Measurements from ENCODE around the gene MYLIP.
A peak's percentile ranks its signal among the peaks of the same experiment; 100 is the strongest.

MYLIP gene

DNA sequence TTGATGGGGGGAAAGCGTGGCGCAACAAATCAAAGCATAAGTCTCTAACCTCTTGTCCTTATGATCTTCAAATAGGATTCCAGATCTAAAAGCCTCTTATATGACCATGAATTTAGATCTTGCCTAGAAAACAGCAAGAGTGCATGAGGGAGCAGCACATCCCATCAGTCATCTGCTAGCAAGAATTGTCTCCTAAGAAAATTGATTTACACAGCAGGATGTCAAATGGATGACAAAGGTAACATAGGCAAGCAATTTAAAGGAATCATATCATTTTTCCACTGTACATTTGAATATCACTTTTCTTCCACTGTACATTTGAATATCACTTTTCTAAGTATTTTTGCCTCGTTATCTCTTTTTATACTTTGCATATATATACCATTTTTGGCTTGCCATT is 7.5 kb upstream of the MYLIP start:
- H3K36me3 ChIP-seq (ENCODE audit: insufficient read depth, low read length), result no peaks in the 10 kb centered on the region
- H3K9me3 ChIP-seq (ENCODE audit: low read length), result peaks cover 3% of the 10 kb centered on the region
- H3K4me1 ChIP-seq (ENCODE audit: insufficient read depth, low read length), result no peaks in the 10 kb centered on the region
- H3K27me3 ChIP-seq (ENCODE audit: insufficient read depth, low read length), result peaks cover 15% of the 10 kb centered on the region
- H2AFZ ChIP-seq (ENCODE audit: low read depth, low read length), result no peak overlapping the region
- H3K4me3 ChIP-seq (ENCODE audit: low read length), result no peak overlapping the region

DNA sequence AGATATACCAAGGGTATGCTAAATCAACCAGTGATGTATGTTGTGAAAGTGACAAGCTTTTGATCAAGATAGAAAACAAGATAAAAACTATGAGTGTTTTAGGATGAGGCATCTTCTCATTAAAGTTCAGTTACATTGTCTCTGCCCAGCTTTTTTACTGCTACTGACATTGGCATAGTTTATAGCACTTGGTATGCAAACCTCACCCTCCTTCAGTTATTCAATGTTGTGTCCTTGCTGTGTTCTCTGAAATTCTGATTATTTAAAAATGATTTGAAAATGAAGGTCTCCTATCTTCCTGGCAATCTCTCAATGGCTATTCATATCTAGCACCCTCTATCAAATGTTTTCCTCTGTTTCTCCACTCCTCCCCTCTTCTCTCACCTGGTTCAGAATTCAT is 6.7 kb upstream of the MYLIP start:
- H2AFZ ChIP-seq (ENCODE audit: low read depth, low read length), result no peak overlapping the region
- H3K9me3 ChIP-seq (ENCODE audit: low read length), result peaks cover 3% of the 10 kb centered on the region
- H3K4me3 ChIP-seq (ENCODE audit: low read length), result no peak overlapping the region
- no peaks in the 10 kb centered on the region for H3K36me3 ChIP-seq (ENCODE audit: insufficient read depth, low read length)
- no peaks in the 10 kb centered on the region for H3K4me1 ChIP-seq (ENCODE audit: insufficient read depth, low read length)
- H3K27me3 ChIP-seq (ENCODE audit: insufficient read depth, low read length), result peaks cover 20% of the 10 kb centered on the region

DNA sequence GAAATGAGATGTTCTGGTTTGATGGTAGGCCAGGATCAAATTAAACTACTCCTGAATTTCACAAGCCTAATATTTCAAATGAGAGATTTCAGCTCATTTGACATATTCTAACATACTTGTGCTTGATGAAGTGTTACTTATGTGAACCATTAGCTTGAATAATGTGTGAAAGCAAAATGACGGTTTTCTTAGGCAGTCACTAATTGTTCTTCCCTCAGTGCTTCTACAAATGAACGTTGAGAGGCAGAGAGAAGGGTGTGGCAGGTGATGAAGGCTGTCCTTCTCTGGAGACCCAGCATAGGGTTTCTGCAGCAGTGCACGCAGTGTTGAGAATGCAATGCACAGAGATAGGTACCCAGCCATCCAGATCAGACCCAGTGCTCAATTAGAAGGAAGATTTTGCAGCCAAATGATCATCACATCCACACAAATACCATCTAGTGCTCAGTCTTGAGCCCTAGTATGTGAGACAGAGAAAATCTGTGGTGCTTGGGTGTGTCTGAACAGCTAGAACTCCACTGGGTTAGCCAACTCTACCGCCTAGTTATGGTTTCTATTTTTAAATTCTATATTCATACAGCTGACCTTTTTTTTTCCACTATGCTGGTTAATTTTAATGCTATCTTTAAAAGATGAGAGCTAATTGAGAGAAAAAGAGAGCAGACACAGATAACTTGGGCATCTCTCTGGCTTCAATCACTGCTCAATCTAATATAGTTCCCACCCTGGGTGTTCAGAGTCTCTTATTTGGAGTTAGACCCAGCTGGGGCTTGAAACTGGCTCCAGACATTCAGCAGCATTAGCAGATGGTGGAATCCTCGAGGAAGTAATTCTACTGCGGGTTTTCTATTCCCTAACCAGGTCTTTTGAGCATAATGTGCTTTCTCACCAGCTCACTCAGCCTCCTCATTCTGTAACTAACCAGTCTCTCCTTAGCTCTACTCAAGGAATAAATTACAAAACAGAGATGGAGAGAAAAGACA is 4.4 kb upstream of the MYLIP start:
- H3K9me3 ChIP-seq (ENCODE audit: low read length), result peaks cover 3% of the 10 kb centered on the region
- no peaks in the 10 kb centered on the region for H3K4me1 ChIP-seq (ENCODE audit: insufficient read depth, low read length)
- H3K4me3 ChIP-seq (ENCODE audit: low read length), result no peak overlapping the region
- H2AFZ ChIP-seq (ENCODE audit: low read depth, low read length), result no peak overlapping the region
- no peaks in the 10 kb centered on the region for H3K36me3 ChIP-seq (ENCODE audit: insufficient read depth, low read length)
- H3K27me3 ChIP-seq (ENCODE audit: insufficient read depth, low read length), result peaks cover 14% of the 10 kb centered on the region

- Histone ChIP-seq H3K27me3 (ENCODE audit: insufficient read depth, low read length) (peaks cover 14% of the 10 kb centered on the region), H2AFZ (ENCODE audit: low read depth, low read length) (no peak overlapping the region), H3K9me3 (ENCODE audit: low read length) (peaks cover 3% of the 10 kb centered on the region), H3K36me3 (ENCODE audit: insufficient read depth, low read length) (no peaks in the 10 kb centered on the region), H3K4me3 (ENCODE audit: low read length) (no peak overlapping the region), H3K4me1 (ENCODE audit: insufficient read depth, low read length) (peaks cover 15% of the 10 kb centered on the region)
These were observed 2.8 kb upstream of the MYLIP start for GRCh38 chr6:16126056-16126455.

GRCh38 chr6:16126861-16127260 is 2.0 kb upstream of the MYLIP start:
- Histone ChIP-seq H3K9me3 (ENCODE audit: low read length) (peaks cover 3% of the 10 kb centered on the region), H3K27me3 (ENCODE audit: insufficient read depth, low read length) (peaks cover 14% of the 10 kb centered on the region), H3K4me3 (ENCODE audit: low read length) (no peak overlapping the region), H3K4me1 (ENCODE audit: insufficient read depth, low read length) (peaks cover 21% of the 10 kb centered on the region), H3K36me3 (ENCODE audit: insufficient read depth, low read length) (no peaks in the 10 kb centered on the region), H2AFZ (ENCODE audit: low read depth, low read length) (no peak overlapping the region)

- H3K9me3 ChIP-seq (ENCODE audit: low read length), result peaks cover 3% of the 10 kb centered on the region
- peaks cover 14% of the 10 kb centered on the region for H3K27me3 ChIP-seq (ENCODE audit: insufficient read depth, low read length)
- peaks cover 21% of the 10 kb centered on the region for H3K4me1 ChIP-seq (ENCODE audit: insufficient read depth, low read length)
- no peak overlapping the region for H2AFZ ChIP-seq (ENCODE audit: low read depth, low read length)
- H3K36me3 ChIP-seq (ENCODE audit: insufficient read depth, low read length), result no peaks in the 10 kb centered on the region
- no peak overlapping the region for H3K4me3 ChIP-seq (ENCODE audit: low read length)
These were observed 1.4 kb upstream of the MYLIP start for GRCh38 chr6:16127471-16127870.

DNA sequence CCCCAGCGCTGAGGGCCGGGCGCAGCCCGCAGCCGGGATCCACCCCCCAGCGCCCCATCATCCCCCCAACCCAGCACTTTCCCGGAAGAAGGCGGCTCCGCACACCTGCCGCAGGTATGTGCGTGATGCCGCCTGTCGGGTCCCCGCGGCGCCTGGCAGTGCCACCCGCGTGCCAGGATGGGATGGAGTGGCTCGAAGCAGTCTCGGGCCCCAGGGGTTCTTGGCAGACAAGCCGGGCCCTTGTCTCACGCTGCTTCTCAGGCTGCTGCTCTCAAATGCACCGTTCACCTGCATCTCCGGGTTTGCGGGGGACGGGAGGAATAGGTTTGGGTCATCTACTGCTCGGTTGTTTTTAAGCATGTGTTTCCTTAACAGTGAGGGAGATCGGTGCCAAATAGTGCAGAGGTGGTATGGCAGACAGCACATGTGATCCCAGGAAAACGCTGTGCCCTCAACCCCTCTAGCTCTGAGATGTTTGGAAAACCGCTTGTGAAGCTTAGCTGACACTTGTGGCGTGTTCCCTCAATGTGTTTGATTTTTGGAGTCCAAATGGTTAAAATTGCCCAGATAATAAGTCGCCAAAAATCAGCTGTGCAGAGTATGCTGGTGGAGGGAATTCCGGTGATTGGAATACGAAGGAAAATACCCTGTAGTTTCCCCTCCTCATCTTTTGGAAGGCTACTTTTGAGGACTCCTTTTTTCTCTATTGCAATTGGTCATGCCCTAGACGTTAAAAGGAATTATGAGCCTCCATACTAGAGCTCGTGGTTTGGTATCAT is 926 bp downstream of the MYLIP start:
- Histone ChIP-seq H3K4me1 (ENCODE audit: insufficient read depth, low read length) (peaks cover 21% of the 10 kb centered on the region), H3K9me3 (ENCODE audit: low read length) (no peaks in the 10 kb centered on the region), H3K36me3 (ENCODE audit: insufficient read depth, low read length) (no peaks in the 10 kb centered on the region), H2AFZ (ENCODE audit: low read depth, low read length) (no peak overlapping the region), H3K4me3 (ENCODE audit: low read length) (peak overlapping the region; percentile 94), H3K27me3 (ENCODE audit: insufficient read depth, low read length) (peaks cover 5% of the 10 kb centered on the region)

GRCh38 chr6:16130437-16130891 is 1.6 kb downstream of the MYLIP start:
- H3K4me1 ChIP-seq (ENCODE audit: insufficient read depth, low read length), result peaks cover 21% of the 10 kb centered on the region
- H3K9me3 ChIP-seq (ENCODE audit: low read length), result no peaks in the 10 kb centered on the region
- H2AFZ ChIP-seq (ENCODE audit: low read depth, low read length), result no peak overlapping the region
- H3K36me3 ChIP-seq (ENCODE audit: insufficient read depth, low read length), result no peaks in the 10 kb centered on the region
- H3K4me3 ChIP-seq (ENCODE audit: low read length), result peak overlapping the region; percentile 94
- H3K27me3 ChIP-seq (ENCODE audit: insufficient read depth, low read length), result peaks cover 5% of the 10 kb centered on the region

- peaks cover 5% of the 10 kb centered on the region for H3K27me3 ChIP-seq (ENCODE audit: insufficient read depth, low read length)
- no peaks in the 10 kb centered on the region for H3K9me3 ChIP-seq (ENCODE audit: low read length)
- no peak overlapping the region for H2AFZ ChIP-seq (ENCODE audit: low read depth, low read length)
- no peaks in the 10 kb centered on the region for H3K36me3 ChIP-seq (ENCODE audit: insufficient read depth, low read length)
- H3K4me1 ChIP-seq (ENCODE audit: insufficient read depth, low read length), result peaks cover 21% of the 10 kb centered on the region
- H3K4me3 ChIP-seq (ENCODE audit: low read length), result peak overlapping the region; percentile 94
These were observed 2.1 kb downstream of the MYLIP start for GRCh38 chr6:16130932-16131387.

DNA sequence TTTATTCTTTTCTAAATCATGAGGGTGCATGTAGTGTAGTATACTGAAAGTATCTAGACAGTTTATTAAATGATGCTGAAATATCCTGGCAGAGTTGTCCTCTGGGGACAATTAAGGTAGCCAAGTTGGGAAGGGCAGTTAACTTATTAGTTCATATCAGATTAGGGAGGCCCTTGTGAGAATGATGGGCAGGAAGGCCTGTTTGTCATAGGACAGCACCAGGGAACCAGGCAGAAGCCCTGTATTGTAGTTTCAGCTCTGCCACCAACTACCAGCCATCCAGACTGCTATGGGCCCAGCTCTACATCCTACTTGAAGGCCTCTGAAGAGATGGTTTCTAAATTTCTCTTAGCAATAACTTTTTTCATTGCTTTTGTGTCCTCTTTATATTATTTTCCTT is 4.0 kb downstream of the MYLIP start:
- Histone ChIP-seq H3K27me3 (ENCODE audit: insufficient read depth, low read length) (no peaks in the 10 kb centered on the region), H3K4me3 (ENCODE audit: low read length) (no peak overlapping the region), H3K36me3 (ENCODE audit: insufficient read depth, low read length) (no peaks in the 10 kb centered on the region), H3K4me1 (ENCODE audit: insufficient read depth, low read length) (peaks cover 21% of the 10 kb centered on the region), H2AFZ (ENCODE audit: low read depth, low read length) (no peak overlapping the region), H3K9me3 (ENCODE audit: low read length) (no peaks in the 10 kb centered on the region)

- no peaks in the 10 kb centered on the region for H3K27me3 ChIP-seq (ENCODE audit: insufficient read depth, low read length)
- no peaks in the 10 kb centered on the region for H3K36me3 ChIP-seq (ENCODE audit: insufficient read depth, low read length)
- H2AFZ ChIP-seq (ENCODE audit: low read depth, low read length), result no peak overlapping the region
- H3K9me3 ChIP-seq (ENCODE audit: low read length), result no peaks in the 10 kb centered on the region
- H3K4me1 ChIP-seq (ENCODE audit: insufficient read depth, low read length), result peaks cover 21% of the 10 kb centered on the region
- H3K4me3 ChIP-seq (ENCODE audit: low read length), result no peak overlapping the region
These were observed 5.5 kb downstream of the MYLIP start for GRCh38 chr6:16134430-16134829.

DNA sequence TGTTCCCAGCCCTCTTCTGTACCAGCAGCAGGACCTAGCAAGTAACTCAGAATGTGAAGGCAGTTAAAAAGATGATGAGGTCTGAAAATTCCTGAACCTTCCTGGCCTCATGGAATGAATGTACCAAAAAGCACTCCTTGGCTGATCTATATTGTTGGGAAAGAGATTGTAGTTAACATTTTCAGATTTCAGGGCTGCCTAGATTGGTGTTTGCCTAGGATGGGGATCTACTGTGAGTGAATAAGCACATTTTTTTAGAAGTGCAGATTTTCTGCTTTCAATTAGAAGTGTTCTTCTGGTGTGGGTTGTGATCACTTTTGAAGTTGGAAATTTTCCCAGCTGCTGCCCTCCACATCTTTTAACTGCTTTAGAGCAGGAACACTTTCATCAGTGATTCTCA is 6.2 kb downstream of the MYLIP start:
- Histone ChIP-seq H3K4me1 (ENCODE audit: insufficient read depth, low read length) (peaks cover 15% of the 10 kb centered on the region), H3K4me3 (ENCODE audit: low read length) (no peak overlapping the region), H3K36me3 (ENCODE audit: insufficient read depth, low read length) (no peaks in the 10 kb centered on the region), H2AFZ (ENCODE audit: low read depth, low read length) (no peak overlapping the region), H3K9me3 (ENCODE audit: low read length) (no peaks in the 10 kb centered on the region), H3K27me3 (ENCODE audit: insufficient read depth, low read length) (no peaks in the 10 kb centered on the region)

GRCh38 chr6:16136091-16136490 is 7.2 kb downstream of the MYLIP start:
- no peaks in the 10 kb centered on the region for H3K27me3 ChIP-seq (ENCODE audit: insufficient read depth, low read length)
- peaks cover 5% of the 10 kb centered on the region for H3K4me1 ChIP-seq (ENCODE audit: insufficient read depth, low read length)
- no peak overlapping the region for H3K4me3 ChIP-seq (ENCODE audit: low read length)
- H3K9me3 ChIP-seq (ENCODE audit: low read length), result no peaks in the 10 kb centered on the region
- H2AFZ ChIP-seq (ENCODE audit: low read depth, low read length), result no peak overlapping the region
- H3K36me3 ChIP-seq (ENCODE audit: insufficient read depth, low read length), result no peaks in the 10 kb centered on the region

All from neuron (in vitro differentiated cells).